DND-41 (cell line): Measurements from ENCODE around the gene MTHFS.
"Not testable (repeated sequence)": the region's sequence is repeated elsewhere in the genome, so short reads cannot be mapped to it uniquely, and the experiment has no call there.

ENCODE experiments used
- ATAC-seq: fragments of 200-7000 bp; cut with Tn5 transposase; 3 replicates; pipeline ENCODE4 v1.9.1; 2021; ENCODE audit warnings: low read depth; ENCODE audit not compliant: insufficient read depth
- DNase-seq: peaks from one replicate; pipeline ENCODE4 v3.0.0-alpha.2; 2020
- H2AFZ ChIP-seq: 2 replicates; pipeline ENCODE4 v1.6.0; 2012; ENCODE audit warnings: low read depth, low read length
- H3K27ac ChIP-seq: 2 replicates; pipeline ENCODE4 v1.5.1; 2012; ENCODE audit warnings: low read length, inconsistent platforms
- H3K27me3 ChIP-seq: fragments of 200-600 bp; sonication (generic); 2 replicates; pipeline ENCODE4 v1.6.0; 2012; ENCODE audit warnings: low read length, mild to moderate bottlenecking, inconsistent platforms; ENCODE audit not compliant: insufficient read depth, poor library complexity
- H3K36me3 ChIP-seq: 2 replicates; pipeline ENCODE4 v1.5.1; 2012; ENCODE audit warnings: low read length, inconsistent platforms; ENCODE audit not compliant: insufficient read depth
- H3K4me1 ChIP-seq: 2 replicates; pipeline ENCODE4 v1.5.1; 2012; ENCODE audit warnings: mild to moderate bottlenecking, low read length; ENCODE audit not compliant: insufficient read depth
- H3K4me2 ChIP-seq: 2 replicates; pipeline ENCODE4 v1.6.0; 2012; ENCODE audit warnings: mild to moderate bottlenecking, moderate library complexity, low read length, inconsistent platforms; ENCODE audit not compliant: insufficient read depth
- H3K4me3 ChIP-seq, 2 experiments: fragments of 200-600 bp in 1 of 2; shearing (Covaris generic) in 1 of 2; 2 replicates each; pipeline ENCODE4 v1.5.1; 2012 to 2016; ENCODE audit warnings: inconsistent platforms in 2 of 2, low read length in 2 of 2, mild to moderate bottlenecking in 2 of 2, low read depth in 1 of 2, moderate library complexity in 1 of 2
- H3K79me2 ChIP-seq: 2 replicates; pipeline ENCODE4 v1.6.0; 2012; ENCODE audit warnings: low read length, inconsistent platforms; ENCODE audit not compliant: insufficient read depth
- H3K9ac ChIP-seq: 2 replicates; pipeline ENCODE4 v1.6.0; 2012; ENCODE audit warnings: low read depth, mild to moderate bottlenecking, inconsistent platforms, low read length, moderate library complexity
- H3K9me3 ChIP-seq: 2 replicates; pipeline ENCODE4 v1.5.1; 2012; ENCODE audit warnings: low read length, moderate library complexity, mild to moderate bottlenecking, inconsistent platforms; ENCODE audit not compliant: insufficient read depth, severe bottlenecking
- H4K20me1 ChIP-seq: 2 replicates; pipeline ENCODE4 v1.6.0; 2012; ENCODE audit warnings: low read length; ENCODE audit not compliant: insufficient read depth
- EZH2 ChIP-seq: IDR thresholded peaks from 3 replicates; pipeline ENCODE4 v1.6.1; 2012; ENCODE audit warnings: borderline replicate concordance, low read depth, mild to moderate bottlenecking, moderate library complexity, low read length, inconsistent platforms; ENCODE audit not compliant: severe bottlenecking
- TF ChIP-seq, protein P1 (sequence below): IDR thresholded peaks from 2 replicates; pipeline ENCODE4 v1.5.1; 2012; ENCODE audit warnings: borderline replicate concordance, low read length, moderate library complexity, mild to moderate bottlenecking; ENCODE audit not compliant: poor library complexity, severe bottlenecking; ENCODE audit errors: extremely low read depth

The MTHFS gene

DNA sequence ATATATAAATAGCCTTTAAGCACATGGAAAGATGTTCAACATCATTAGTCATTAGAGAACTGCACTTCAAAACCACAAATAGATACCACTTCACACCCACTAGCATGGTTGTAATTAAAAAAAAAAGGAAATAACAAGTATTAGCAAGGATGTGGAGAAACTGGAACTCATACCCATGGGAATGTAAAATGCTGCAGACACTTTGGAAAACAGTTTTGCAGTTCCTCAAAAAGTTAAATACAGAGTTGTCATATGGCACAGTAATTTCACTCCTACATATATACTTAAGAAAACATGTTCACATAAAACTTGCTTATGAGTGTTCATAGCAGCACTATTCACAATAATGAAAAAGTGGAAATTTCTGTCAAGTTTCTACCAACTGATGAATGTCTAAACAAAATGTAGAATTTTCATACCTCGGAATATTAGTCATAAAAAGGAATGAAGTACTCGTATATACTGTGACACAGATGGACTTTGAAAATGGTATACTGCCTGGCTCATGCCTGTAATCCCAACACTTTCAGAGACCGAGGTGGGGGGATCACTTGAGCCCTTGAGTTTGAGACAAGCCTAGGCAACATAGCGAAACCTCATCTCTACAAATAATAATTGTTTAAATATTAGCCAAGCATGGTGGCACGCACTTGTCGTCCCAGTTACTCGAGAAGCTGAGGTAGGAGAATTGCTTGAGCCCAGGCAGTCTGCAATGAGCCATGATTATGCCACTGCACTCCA is 46.1 kb upstream of the MTHFS start:
- Histone ChIP-seq H3K9ac (no peak overlapping the region), H3K36me3 (no peaks in the 10 kb centered on the region), H3K9me3 (no peaks in the 10 kb centered on the region), H3K4me2 (no peak overlapping the region), H3K4me1 (no peaks in the 10 kb centered on the region), H3K27me3 (peaks cover 3% of the 10 kb centered on the region), H2AFZ (no peak overlapping the region), H3K4me3 (no peak overlapping the region), H3K27ac (no peak overlapping the region), H3K79me2 (no peaks in the 10 kb centered on the region), H4K20me1 (no peaks in the 10 kb centered on the region)
- ATAC-seq (no peak), DNase-seq (no peak)
- TF ChIP-seq, protein P1, sequence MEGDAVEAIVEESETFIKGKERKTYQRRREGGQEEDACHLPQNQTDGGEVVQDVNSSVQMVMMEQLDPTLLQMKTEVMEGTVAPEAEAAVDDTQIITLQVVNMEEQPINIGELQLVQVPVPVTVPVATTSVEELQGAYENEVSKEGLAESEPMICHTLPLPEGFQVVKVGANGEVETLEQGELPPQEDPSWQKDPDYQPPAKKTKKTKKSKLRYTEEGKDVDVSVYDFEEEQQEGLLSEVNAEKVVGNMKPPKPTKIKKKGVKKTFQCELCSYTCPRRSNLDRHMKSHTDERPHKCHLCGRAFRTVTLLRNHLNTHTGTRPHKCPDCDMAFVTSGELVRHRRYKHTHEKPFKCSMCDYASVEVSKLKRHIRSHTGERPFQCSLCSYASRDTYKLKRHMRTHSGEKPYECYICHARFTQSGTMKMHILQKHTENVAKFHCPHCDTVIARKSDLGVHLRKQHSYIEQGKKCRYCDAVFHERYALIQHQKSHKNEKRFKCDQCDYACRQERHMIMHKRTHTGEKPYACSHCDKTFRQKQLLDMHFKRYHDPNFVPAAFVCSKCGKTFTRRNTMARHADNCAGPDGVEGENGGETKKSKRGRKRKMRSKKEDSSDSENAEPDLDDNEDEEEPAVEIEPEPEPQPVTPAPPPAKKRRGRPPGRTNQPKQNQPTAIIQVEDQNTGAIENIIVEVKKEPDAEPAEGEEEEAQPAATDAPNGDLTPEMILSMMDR = no peak
- no peak for TF ChIP-seq EZH2

DNA sequence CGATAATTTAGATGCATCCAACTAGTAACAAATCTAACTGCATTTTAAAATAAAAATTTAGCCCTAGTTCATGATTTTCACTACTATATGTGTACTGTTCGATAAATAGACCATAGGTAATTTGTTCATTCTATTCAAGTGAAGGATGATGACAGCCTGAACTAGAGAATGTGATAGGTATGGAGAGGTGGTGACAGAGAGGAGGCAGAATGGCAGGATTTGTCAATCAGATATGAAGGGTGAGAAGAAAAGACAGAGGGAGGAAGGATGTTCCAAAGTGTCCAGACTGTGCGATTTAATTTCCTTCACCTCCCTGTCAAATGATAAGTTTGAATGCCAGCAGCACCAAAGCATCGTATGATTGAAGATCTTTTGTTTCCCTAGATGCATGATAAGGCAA is 42.6 kb upstream of the MTHFS start:
- no peaks in the 10 kb centered on the region for H3K79me2 ChIP-seq
- H3K27ac ChIP-seq = no peak overlapping the region
- H3K9me3 ChIP-seq = no peaks in the 10 kb centered on the region
- H3K4me3 ChIP-seq = no peak overlapping the region
- ATAC-seq = no peak
- no peaks in the 10 kb centered on the region for H4K20me1 ChIP-seq
- H3K27me3 ChIP-seq = peaks cover 3% of the 10 kb centered on the region
- H3K4me2 ChIP-seq = no peak overlapping the region
- no peak overlapping the region for H2AFZ ChIP-seq
- H3K9ac ChIP-seq = no peak overlapping the region
- H3K36me3 ChIP-seq = no peaks in the 10 kb centered on the region
- no peak for DNase-seq
- no peaks in the 10 kb centered on the region for H3K4me1 ChIP-seq
- TF ChIP-seq, protein P1 = no peak
- no peak for TF ChIP-seq EZH2

DNA sequence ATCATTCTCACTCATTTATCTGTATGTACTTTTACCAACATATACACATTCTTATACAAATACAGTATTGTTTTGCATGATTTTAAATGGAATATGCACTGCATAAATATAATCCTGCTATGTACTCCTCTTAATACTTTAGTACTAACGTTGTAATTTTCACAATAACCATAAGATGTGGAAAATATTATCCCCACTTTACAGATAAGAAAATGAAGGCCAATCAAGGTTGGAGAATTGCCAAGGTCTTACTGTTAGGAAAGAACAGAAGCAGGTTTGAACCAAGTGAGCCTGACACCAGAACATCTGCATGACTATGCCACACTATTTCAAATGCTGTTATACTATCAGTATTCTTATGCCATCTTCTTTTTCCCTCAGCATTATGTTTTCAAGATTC is 41.3 kb upstream of the MTHFS start:
- peaks cover 6% of the 10 kb centered on the region for H3K4me1 ChIP-seq
- H3K4me2 ChIP-seq = no peak overlapping the region
- H2AFZ ChIP-seq = no peak overlapping the region
- no peak for ATAC-seq
- peaks cover under 1% of the 10 kb centered on the region for H3K27me3 ChIP-seq
- no peak overlapping the region for H3K27ac ChIP-seq
- H4K20me1 ChIP-seq = no peaks in the 10 kb centered on the region
- H3K79me2 ChIP-seq = no peaks in the 10 kb centered on the region
- H3K4me3 ChIP-seq = no peak overlapping the region
- no peaks in the 10 kb centered on the region for H3K9me3 ChIP-seq
- H3K9ac ChIP-seq = no peak overlapping the region
- TF ChIP-seq, protein P1 = no peak
- no peak for TF ChIP-seq EZH2
- DNase-seq = no peak
- no peaks in the 10 kb centered on the region for H3K36me3 ChIP-seq

DNA sequence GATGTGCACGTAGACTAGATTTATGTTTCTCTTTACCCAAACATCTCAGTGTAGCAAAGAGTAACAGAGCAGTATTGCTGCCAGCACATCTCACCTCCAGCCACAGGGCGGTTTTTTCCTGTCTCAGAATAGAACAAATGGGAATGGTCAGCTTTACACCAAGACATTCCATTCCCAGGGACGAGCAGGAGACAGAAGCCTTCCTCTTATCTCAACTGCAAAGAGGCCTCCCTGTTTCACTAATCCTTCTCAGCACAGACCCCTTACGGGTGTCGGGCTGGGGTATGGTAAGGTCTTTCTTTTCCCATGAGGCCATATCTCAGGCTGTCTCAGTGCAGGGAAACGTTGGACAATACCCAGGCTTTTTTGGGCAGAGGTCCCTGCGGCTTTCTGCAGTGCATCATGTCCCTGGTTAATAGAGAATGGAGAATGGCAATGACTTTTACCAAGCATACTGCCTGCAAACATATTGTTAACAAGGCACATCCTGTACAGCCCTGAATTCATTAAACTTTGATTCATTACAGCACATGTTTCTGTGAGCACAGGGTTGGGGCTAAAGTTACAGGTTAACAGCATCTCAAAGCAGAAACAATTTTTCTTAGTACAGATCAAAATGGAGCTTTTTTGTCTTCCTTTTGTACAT is 38.9 kb upstream of the MTHFS start:
- not testable (repeated sequence) for H3K27ac ChIP-seq, H3K4me3 ChIP-seq, H3K4me1 ChIP-seq, H3K36me3 ChIP-seq, H4K20me1 ChIP-seq, H3K27me3 ChIP-seq, H3K79me2 ChIP-seq, H2AFZ ChIP-seq, H3K9ac ChIP-seq, H3K9me3 ChIP-seq, H3K4me2 ChIP-seq, DNase-seq, ATAC-seq
